Measurements from ENCODE around the gene LINC00305. TPM values are rescaled to one million over a fixed set of nuclear protein-coding genes. Genes with fewer than 3 reads are reported as not detected.

The LINC00305 gene
- total and polyA plus RNA-seq, 2 of the 8 experiments (the other 6 are each of a cell fraction or from before 2014, with no cell fraction given): not detected

GRCh38 chr18:64052772-64053171 is 96.1 kb downstream of the LINC00305 start (continued):
- TF ChIP-seq SP2 (IDR thresholded peaks at IDR 0.05; ENCODE audit: low read length): no peak
- no peak for TF ChIP-seq RBBP5 (IDR thresholded peaks at IDR 0.05; ENCODE audit: borderline replicate concordance, low read depth, low read length)
